ENCODE measurements around the gene ST6GALNAC6. TPM values are rescaled to one million over a fixed set of nuclear protein-coding genes. Genes with fewer than 3 reads are reported as not detected.

ST6GALNAC6 gene
- polyA plus RNA-seq, 1 experiment, result 40.6 TPM

DNA sequence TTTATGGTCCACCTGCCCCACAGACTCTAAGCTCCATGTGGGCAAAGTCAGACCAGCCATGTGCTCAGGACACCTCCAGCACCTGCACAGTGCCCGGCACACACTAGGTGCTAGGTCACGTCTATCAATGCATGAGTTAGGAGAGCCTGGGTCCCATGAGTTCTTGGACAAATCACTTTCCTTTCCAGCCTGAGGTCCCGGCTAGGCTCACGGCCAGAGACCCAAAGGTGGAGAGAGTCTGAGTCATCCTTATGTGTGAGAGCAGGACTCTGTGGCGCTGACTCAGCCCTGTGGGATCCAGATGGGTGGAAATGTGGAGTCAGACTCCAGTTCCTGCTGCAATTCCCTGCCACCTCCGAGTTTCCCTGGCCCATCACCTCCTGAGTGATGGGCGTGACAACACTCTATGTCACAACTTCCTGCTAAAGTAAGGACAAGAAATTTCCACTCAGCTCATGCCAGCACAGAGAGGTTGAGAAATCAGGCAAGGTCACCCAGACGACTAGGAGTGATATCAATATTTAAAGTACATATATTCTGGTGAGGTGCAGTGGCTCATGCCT, 19.9 kb upstream of the ST6GALNAC6 start:
- POLR2A ChIA-PET, result interaction anchor here (0.5 to 1.1 kb wide), 4 partner anchors 21 to 357 kb away, joined by 3 to 5 read pairs (median 4); no protein-coding TSS in a partner anchor
- CTCF ChIA-PET, result interaction anchor here (0.6 to 5.0 kb wide), 6 partner anchors 9 to 330 kb away, joined by 3 to 46 read pairs (median 5); partner anchors contain the start of gene TOR2A
- H3K9me3 ChIP-seq (ENCODE audit: control insufficient read depth, insufficient read depth, low read length), result no peaks in the 10 kb centered on the region; the same call in 1 of the 2 replicates
- peak overlapping the region; percentile 87 for H3K27ac ChIP-seq (ENCODE audit: low read depth, low read length)
- DNase-seq (ENCODE audit: low read depth, low spot score), result peak; percentile 88
- no peak for TF ChIP-seq CTCF (IDR thresholded peaks at IDR 0.05; ENCODE audit: low read depth, low read length)
- no peaks in the 10 kb centered on the region for H3K27me3 ChIP-seq (ENCODE audit: control insufficient read depth, insufficient read depth, low read length)
- no peak overlapping the region for H3K4me3 ChIP-seq (ENCODE audit: low read depth, low read length)

DNA sequence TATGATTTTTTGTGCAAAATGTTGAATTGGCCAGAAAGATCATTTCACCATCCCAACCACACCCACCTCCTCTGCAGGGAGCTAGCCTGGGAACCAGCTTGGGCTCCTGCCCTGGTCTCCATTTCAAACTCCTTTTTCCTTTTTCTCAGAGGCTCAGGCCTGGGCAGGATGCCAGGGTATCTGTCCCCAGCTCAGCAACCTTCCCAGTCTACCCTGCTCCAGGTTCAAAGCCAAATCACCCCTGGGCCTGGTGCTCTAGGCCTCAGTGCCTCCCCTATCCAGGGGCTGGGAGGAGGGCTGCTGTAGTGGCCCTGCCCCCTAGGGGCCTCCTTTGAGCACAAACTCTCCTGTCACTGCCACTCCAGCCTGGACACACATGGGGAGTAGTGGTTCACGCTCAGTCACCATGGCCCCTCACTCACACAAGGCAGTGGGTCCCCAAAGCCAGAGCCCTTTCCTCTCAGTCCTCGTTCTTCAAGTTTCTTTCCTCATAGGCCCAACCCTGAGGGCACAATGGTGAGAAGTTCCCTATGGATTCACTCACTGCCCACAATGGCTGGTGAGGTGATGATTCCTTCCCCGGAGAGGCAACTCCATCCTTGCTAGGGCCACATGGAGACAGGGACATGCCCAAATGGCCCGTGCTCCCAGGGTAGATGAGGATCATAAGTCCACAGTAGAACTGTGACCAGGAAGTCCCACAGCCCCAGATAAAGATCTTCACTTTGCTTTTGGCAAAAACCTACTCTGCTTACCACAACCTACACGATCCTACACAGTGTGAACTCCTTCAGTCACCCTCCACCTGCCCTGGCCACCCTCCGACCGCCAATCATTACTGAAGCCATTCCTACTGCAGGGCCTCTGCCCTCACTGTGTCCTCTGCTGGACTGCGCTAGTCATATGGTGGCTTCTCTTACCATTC, 19.0 kb upstream of the ST6GALNAC6 start:
- CTCF ChIA-PET, result interaction anchor here (0.6 to 5.0 kb wide), 3 partner anchors 21 to 183 kb away, joined by 5 to 46 read pairs (median 6); partner anchors contain the start of gene TOR2A
- no peak for DNase-seq (ENCODE audit: low read depth, low spot score)
- Histone ChIP-seq H3K27ac (ENCODE audit: low read depth, low read length) (peak overlapping the region; percentile 87), H3K27me3 (ENCODE audit: control insufficient read depth, insufficient read depth, low read length) (no peaks in the 10 kb centered on the region), H3K4me3 (ENCODE audit: low read depth, low read length) (no peak overlapping the region), H3K9me3 (ENCODE audit: control insufficient read depth, insufficient read depth, low read length) (no peaks in the 10 kb centered on the region; the same call in 1 of the 2 replicates)
- POLR2A ChIA-PET, result interaction anchor here (0.7 to 1.1 kb wide), 2 partner anchors 20 kb away, joined by 4 to 5 read pairs; no protein-coding TSS in a partner anchor
- no peak for TF ChIP-seq CTCF (IDR thresholded peaks at IDR 0.05; ENCODE audit: low read depth, low read length)

GRCh38 chr9:127917603-127918002, 18.2 kb upstream of the ST6GALNAC6 start:
- ChIA-PET CTCF (no interaction called here), POLR2A (interaction anchor here (0.6 to 1.8 kb wide), 3 partner anchors 18 to 33 kb away, joined by 3 to 18 read pairs (median 5); partner anchors contain the start of gene ST6GALNAC6)

GRCh38 chr9:127916720-127917581, 17.5 kb upstream of the ST6GALNAC6 start, which contains the start of gene ST6GALNAC4:
TSS of gene ST6GALNAC4 (minus strand) at chr9:127917041. CDS start at chr9:127916419, 622 bp downstream.
- ChIA-PET CTCF (interaction anchor here (1.2 to 1.5 kb wide), 2 partner anchors 132 to 182 kb away, joined by 3 to 5 read pairs; partner anchors contain the start of gene TOR2A), POLR2A (interaction anchor here (0.6 to 1.8 kb wide), 8 partner anchors 18 to 355 kb away, joined by 3 to 18 read pairs (median 3); partner anchors contain the start of genes ST6GALNAC6 and TOR2A)
- H3K9me3 ChIP-seq (ENCODE audit: control insufficient read depth, insufficient read depth, low read length), result no peaks in the 10 kb centered on the region; the same call in 1 of the 2 replicates
- H3K27me3 ChIP-seq (ENCODE audit: control insufficient read depth, insufficient read depth, low read length), result no peaks in the 10 kb centered on the region
- peak within 1 kb of the TSS; percentile 80 for H3K4me3 ChIP-seq (ENCODE audit: low read depth, low read length)
- peak within 1 kb of the TSS; percentile 21 for H3K27ac ChIP-seq (ENCODE audit: low read depth, low read length)
- DNase-seq (ENCODE audit: low read depth, low spot score), result peak; percentile 70
- no peak for TF ChIP-seq CTCF (IDR thresholded peaks at IDR 0.05; ENCODE audit: low read depth, low read length)

More at GRCh38 chr9:127917603-127918002, 18.2 kb upstream of the ST6GALNAC6 start:
- no peak for TF ChIP-seq CTCF (IDR thresholded peaks at IDR 0.05; ENCODE audit: low read depth, low read length)
- DNase-seq (ENCODE audit: low read depth, low spot score), result no peak
- no peak overlapping the region for H3K27ac ChIP-seq (ENCODE audit: low read depth, low read length)
- no peak overlapping the region for H3K4me3 ChIP-seq (ENCODE audit: low read depth, low read length)
- H3K27me3 ChIP-seq (ENCODE audit: control insufficient read depth, insufficient read depth, low read length), result no peaks in the 10 kb centered on the region
- H3K9me3 ChIP-seq (ENCODE audit: control insufficient read depth, insufficient read depth, low read length), result no peaks in the 10 kb centered on the region; the same call in 1 of the 2 replicates
